Progenitor cell of endocrine pancreas (in vitro differentiated cells): ENCODE measurements around the gene ZMAT3. TPM values are rescaled to one million over a fixed set of nuclear protein-coding genes. Genes with fewer than 3 reads are reported as not detected.

Experiments used
- DNase-seq: peaks from one replicate; pipeline ENCODE4 v3.0.0; 2021; ENCODE audit warnings: low spot score; ENCODE audit not compliant: unreplicated experiment
- H3K27ac Mint-ChIP-seq: 2 replicates; pipeline ENCODE4 v1.8.0; 2021; ENCODE audit warnings: mild to moderate bottlenecking, moderate library complexity, mixed read lengths
- H3K27me3 Mint-ChIP-seq: 2 replicates; pipeline ENCODE4 v1.8.0; 2021; ENCODE audit warnings: mixed read lengths
- H3K36me3 Mint-ChIP-seq: 2 replicates; pipeline ENCODE4 v1.8.0; 2022; ENCODE audit warnings: mixed read lengths; ENCODE audit not compliant: insufficient read depth
- H3K4me1 Mint-ChIP-seq: 2 replicates; pipeline ENCODE4 v1.8.0; 2021; ENCODE audit warnings: low read depth, mixed read lengths
- H3K4me3 Mint-ChIP-seq: 2 replicates; pipeline ENCODE4 v1.8.0; 2021; ENCODE audit warnings: low read depth, mild to moderate bottlenecking, moderate library complexity, mixed read lengths
- H3K9me3 Mint-ChIP-seq: 2 replicates; pipeline ENCODE4 v1.8.0; 2021; ENCODE audit warnings: low read depth, mixed read lengths
- total RNA-seq: library from RNA; stranded (reverse); gene quantifications from 2 replicates; pipeline ENCODE4 v1.2.1, GENCODE V29; 2021
- TF ChIP-seq, protein P1 (sequence below): fragments of 200-600 bp; sonication (generic); IDR thresholded peaks from one replicate; pipeline ENCODE4 v1.5.0; 2021; ENCODE audit warnings: antibody characterized with exemption, mild to moderate bottlenecking; ENCODE audit not compliant: unreplicated experiment

ZMAT3 gene
- total RNA-seq, 1 donor from 2014 or later: 13.6 TPM

DNA sequence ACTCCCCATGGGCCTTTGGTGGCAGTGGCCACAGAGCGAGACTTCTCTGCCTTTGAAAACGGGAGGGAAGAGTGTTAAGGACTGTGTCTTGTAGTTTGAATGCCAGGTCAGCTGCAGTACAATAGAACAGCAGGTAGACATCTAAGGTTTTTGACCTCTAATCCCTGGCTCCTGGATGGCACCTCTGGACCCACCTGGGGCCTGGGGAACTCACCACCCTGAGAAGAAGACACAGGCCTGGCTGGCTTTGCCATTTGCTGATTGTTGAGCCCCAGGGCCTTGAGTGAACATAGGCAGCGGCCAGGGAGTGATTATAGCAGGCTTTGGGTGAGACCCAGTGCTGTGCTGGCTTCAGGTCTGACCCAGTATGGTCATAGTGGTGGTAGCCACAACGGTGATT, 66.4 kb downstream of the ZMAT3 start:
- DNase-seq: no peak
- H3K9me3 Mint-ChIP-seq: peaks cover 24% of the 10 kb centered on the region
- TF ChIP-seq, protein P1, sequence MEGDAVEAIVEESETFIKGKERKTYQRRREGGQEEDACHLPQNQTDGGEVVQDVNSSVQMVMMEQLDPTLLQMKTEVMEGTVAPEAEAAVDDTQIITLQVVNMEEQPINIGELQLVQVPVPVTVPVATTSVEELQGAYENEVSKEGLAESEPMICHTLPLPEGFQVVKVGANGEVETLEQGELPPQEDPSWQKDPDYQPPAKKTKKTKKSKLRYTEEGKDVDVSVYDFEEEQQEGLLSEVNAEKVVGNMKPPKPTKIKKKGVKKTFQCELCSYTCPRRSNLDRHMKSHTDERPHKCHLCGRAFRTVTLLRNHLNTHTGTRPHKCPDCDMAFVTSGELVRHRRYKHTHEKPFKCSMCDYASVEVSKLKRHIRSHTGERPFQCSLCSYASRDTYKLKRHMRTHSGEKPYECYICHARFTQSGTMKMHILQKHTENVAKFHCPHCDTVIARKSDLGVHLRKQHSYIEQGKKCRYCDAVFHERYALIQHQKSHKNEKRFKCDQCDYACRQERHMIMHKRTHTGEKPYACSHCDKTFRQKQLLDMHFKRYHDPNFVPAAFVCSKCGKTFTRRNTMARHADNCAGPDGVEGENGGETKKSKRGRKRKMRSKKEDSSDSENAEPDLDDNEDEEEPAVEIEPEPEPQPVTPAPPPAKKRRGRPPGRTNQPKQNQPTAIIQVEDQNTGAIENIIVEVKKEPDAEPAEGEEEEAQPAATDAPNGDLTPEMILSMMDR: no peak
- H3K4me1 Mint-ChIP-seq: no peaks in the 10 kb centered on the region
- H3K27ac Mint-ChIP-seq: no peak overlapping the region
- H3K4me3 Mint-ChIP-seq: no peak overlapping the region
- peaks cover 2% of the 10 kb centered on the region for H3K36me3 Mint-ChIP-seq
- no peaks in the 10 kb centered on the region for H3K27me3 Mint-ChIP-seq

- Mint-ChIP-seq H3K36me3 (peaks cover 3% of the 10 kb centered on the region), H3K4me3 (no peak overlapping the region), H3K4me1 (no peaks in the 10 kb centered on the region), H3K9me3 (peaks cover 2% of the 10 kb centered on the region), H3K27ac (no peak overlapping the region), H3K27me3 (no peaks in the 10 kb centered on the region)
- TF ChIP-seq, protein P1: no peak
- DNase-seq: no peak
Observed at GRCh38 chr3:179000659-179001058, 71.0 kb downstream of the ZMAT3 start.

DNA sequence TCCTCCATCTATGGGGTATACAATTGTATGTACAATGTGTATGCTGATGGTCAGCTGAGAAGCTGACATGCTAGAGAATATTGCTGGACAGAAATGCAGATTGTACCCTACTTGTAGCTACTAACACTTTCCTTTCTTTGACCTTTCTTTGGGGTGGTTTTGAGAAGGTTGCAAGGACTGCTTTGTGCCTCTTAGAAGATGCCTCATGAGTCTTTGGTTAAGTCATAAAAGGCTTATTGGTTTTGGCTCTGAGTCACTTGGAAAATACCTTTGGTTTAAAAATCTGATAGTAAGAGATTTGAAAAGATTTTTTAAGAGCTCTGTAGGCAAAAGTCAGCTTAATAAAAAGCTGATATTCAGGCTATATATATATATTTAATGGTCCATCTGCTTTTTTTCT, 71.5 kb downstream of the ZMAT3 start:
- DNase-seq: no peak
- TF ChIP-seq, protein P1: no peak
- H3K9me3 Mint-ChIP-seq: peaks cover 2% of the 10 kb centered on the region
- no peak overlapping the region for H3K27ac Mint-ChIP-seq
- no peaks in the 10 kb centered on the region for H3K27me3 Mint-ChIP-seq
- no peak overlapping the region for H3K4me3 Mint-ChIP-seq
- H3K4me1 Mint-ChIP-seq: no peaks in the 10 kb centered on the region
- peaks cover 3% of the 10 kb centered on the region for H3K36me3 Mint-ChIP-seq

- H3K9me3 Mint-ChIP-seq: peaks cover 2% of the 10 kb centered on the region
- no peak overlapping the region for H3K27ac Mint-ChIP-seq
- peaks cover 18% of the 10 kb centered on the region for H3K4me1 Mint-ChIP-seq
- DNase-seq: no peak
- no peaks in the 10 kb centered on the region for H3K27me3 Mint-ChIP-seq
- peaks cover 3% of the 10 kb centered on the region for H3K36me3 Mint-ChIP-seq
- TF ChIP-seq, protein P1: no peak
- no peak overlapping the region for H3K4me3 Mint-ChIP-seq
Observed at GRCh38 chr3:178996399-178996798, 75.2 kb downstream of the ZMAT3 start.

DNA sequence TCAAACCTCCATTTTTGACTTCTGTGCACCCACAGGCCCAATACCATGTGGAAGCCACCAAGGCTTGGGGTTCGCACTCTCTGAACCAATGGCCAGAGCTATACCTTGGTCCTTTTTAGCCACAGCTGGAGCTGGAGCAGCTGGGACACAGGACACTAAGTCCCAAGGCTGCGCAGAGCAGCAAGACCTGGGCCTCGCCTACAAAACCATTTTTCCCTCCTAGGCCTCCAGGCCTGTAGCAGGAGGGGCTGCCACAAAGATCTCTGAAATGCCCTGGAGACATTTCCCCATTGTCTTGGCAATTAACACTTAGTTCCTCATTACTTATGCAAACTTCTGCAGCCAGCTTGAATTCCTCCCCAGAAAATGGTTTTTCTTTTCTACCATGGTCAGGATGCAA, 81.3 kb downstream of the ZMAT3 start:
- TF ChIP-seq, protein P1: no peak
- DNase-seq: no peak
- Mint-ChIP-seq H3K27me3 (no peaks in the 10 kb centered on the region), H3K27ac (no peak overlapping the region), H3K36me3 (peaks cover 20% of the 10 kb centered on the region), H3K4me3 (no peak overlapping the region), H3K9me3 (peaks cover 41% of the 10 kb centered on the region), H3K4me1 (peaks cover 18% of the 10 kb centered on the region)
